Mesothelial cell of epicardium (in vitro differentiated cells): Measurements from ENCODE around the gene MIEF1. TPM values are rescaled to one million over a fixed set of nuclear protein-coding genes. Genes with fewer than 3 reads are reported as not detected.

ENCODE experiments used
- DNase-seq, 2 experiments: peaks; one replicate each; pipeline ENCODE4 v3.0.0; 2021; ENCODE audit warnings: low spot score in 2 of 2; ENCODE audit not compliant: unreplicated experiment in 2 of 2
- H3K27ac Mint-ChIP-seq: 2 replicates; pipeline ENCODE4 v1.8.0; 2021; ENCODE audit warnings: mixed read lengths
- H3K27me3 Mint-ChIP-seq: 2 replicates; pipeline ENCODE4 v1.8.0; 2021; ENCODE audit warnings: low read depth, mixed read lengths
- H3K36me3 Mint-ChIP-seq: 2 replicates; pipeline ENCODE4 v1.8.0; 2021; ENCODE audit warnings: mixed read lengths
- H3K4me1 Mint-ChIP-seq: 2 replicates; pipeline ENCODE4 v1.8.0; 2021; ENCODE audit warnings: mixed read lengths
- H3K4me3 Mint-ChIP-seq: 2 replicates; pipeline ENCODE4 v1.8.0; 2021; ENCODE audit warnings: mild to moderate bottlenecking, moderate library complexity, mixed read lengths
- H3K9me3 Mint-ChIP-seq: 2 replicates; pipeline ENCODE4 v1.8.0; 2021; ENCODE audit warnings: mixed read lengths
- CTCF ChIP-seq: fragments of 200-600 bp; sonication (generic); IDR thresholded peaks from one replicate; pipeline ENCODE4 v1.5.0; 2021; ENCODE audit warnings: antibody characterized with exemption; ENCODE audit not compliant: unreplicated experiment
- total RNA-seq: library from RNA; stranded (reverse); gene quantifications from 3 replicates; pipeline ENCODE4 v1.2.1, GENCODE V29; 2021

The MIEF1 gene
- total RNA-seq, 1 donor from 2014 or later: 35.0 TPM

- no peak overlapping the region for H3K27ac Mint-ChIP-seq
- H3K4me1 Mint-ChIP-seq: peaks cover 5% of the 10 kb centered on the region
- H3K4me3 Mint-ChIP-seq: no peak overlapping the region
- peaks cover 9% of the 10 kb centered on the region for H3K36me3 Mint-ChIP-seq
- no peaks in the 10 kb centered on the region for H3K9me3 Mint-ChIP-seq
- DNase-seq: no peak
- no peaks in the 10 kb centered on the region for H3K27me3 Mint-ChIP-seq
- no peak for TF ChIP-seq CTCF
Observed at GRCh38 chr22:39489094-39490068, 12.7 kb upstream of the MIEF1 start.

- Mint-ChIP-seq H3K36me3 (peaks cover 9% of the 10 kb centered on the region), H3K4me1 (peaks cover 5% of the 10 kb centered on the region), H3K4me3 (no peak overlapping the region), H3K9me3 (no peaks in the 10 kb centered on the region), H3K27me3 (no peaks in the 10 kb centered on the region), H3K27ac (peak overlapping the region; percentile 51)
- no peak for DNase-seq
- no peak for TF ChIP-seq CTCF
Observed at GRCh38 chr22:39490135-39490798, 11.8 kb upstream of the MIEF1 start.

- no peak for DNase-seq
- Mint-ChIP-seq H3K27ac (no peak overlapping the region), H3K4me3 (no peak overlapping the region), H3K27me3 (no peaks in the 10 kb centered on the region), H3K36me3 (peaks cover 9% of the 10 kb centered on the region), H3K9me3 (no peaks in the 10 kb centered on the region), H3K4me1 (peaks cover 5% of the 10 kb centered on the region)
- no peak for TF ChIP-seq CTCF
Observed at GRCh38 chr22:39490966-39491680, 11.0 kb upstream of the MIEF1 start.

- H3K9me3 Mint-ChIP-seq: no peaks in the 10 kb centered on the region
- peaks cover 9% of the 10 kb centered on the region for H3K36me3 Mint-ChIP-seq
- H3K4me3 Mint-ChIP-seq: no peak overlapping the region
- no peaks in the 10 kb centered on the region for H3K27me3 Mint-ChIP-seq
- H3K27ac Mint-ChIP-seq: no peak overlapping the region
- DNase-seq: no peak
- peaks cover 5% of the 10 kb centered on the region for H3K4me1 Mint-ChIP-seq
- no peak for TF ChIP-seq CTCF
Observed at GRCh38 chr22:39491696-39492095, 10.4 kb upstream of the MIEF1 start.

GRCh38 chr22:39492186-39492585 is 9.9 kb upstream of the MIEF1 start:
- no peak for TF ChIP-seq CTCF
- no peak for DNase-seq
- no peaks in the 10 kb centered on the region for H3K9me3 Mint-ChIP-seq
- H3K27me3 Mint-ChIP-seq: no peaks in the 10 kb centered on the region
- peaks cover 5% of the 10 kb centered on the region for H3K4me1 Mint-ChIP-seq
- H3K36me3 Mint-ChIP-seq: peaks cover 8% of the 10 kb centered on the region
- H3K27ac Mint-ChIP-seq: no peak overlapping the region
- no peak overlapping the region for H3K4me3 Mint-ChIP-seq
